ENCODE measurements around the gene SUMO2. TPM values are rescaled to one million over a fixed set of nuclear protein-coding genes. Genes with fewer than 3 reads are reported as not detected.

SUMO2 gene
- total and polyA plus RNA-seq, 2 of the 4 experiments (the other 2 are of a cell fraction), result 71.3 to 83.7 TPM

- TF ChIP-seq ELK1 (IDR thresholded peaks at IDR 0.05; ENCODE audit: borderline replicate concordance, low read depth, low read length) (no peak), RAD21 (IDR thresholded peaks at IDR 0.05; ENCODE audit: low read length) (no peak), CHD1 (IDR thresholded peaks at IDR 0.05; ENCODE audit: low read depth, low read length) (no peak)
These were observed 22.5 kb upstream of the SUMO2 start, which contains the start of gene NUP85 (continued) for GRCh38 chr17:75205037-75205792.

Measured in IMR-90 (cell line).